Endothelial cell (in vitro differentiated cells): Measurements from ENCODE around the gene RGS11. TPM values are rescaled to one million over a fixed set of nuclear protein-coding genes. Genes with fewer than 3 reads are reported as not detected.
"Not testable (repeated sequence)": the region's sequence is repeated elsewhere in the genome, so short reads cannot be mapped to it uniquely, and the experiment has no call there.

ENCODE experiments used
- DNase-seq: peaks from one replicate; pipeline ENCODE4 v3.0.0; 2021; ENCODE audit warnings: low spot score
- H3K27ac Mint-ChIP-seq: one replicate; pipeline ENCODE4 v1.8.0; 2021; ENCODE audit warnings: mixed read lengths, inconsistent platforms; ENCODE audit not compliant: unreplicated experiment
- H3K27me3 Mint-ChIP-seq: one replicate; pipeline ENCODE4 v1.8.0; 2021; ENCODE audit warnings: mild to moderate bottlenecking, moderate library complexity, mixed read lengths, inconsistent platforms; ENCODE audit not compliant: unreplicated experiment
- H3K36me3 Mint-ChIP-seq: one replicate; pipeline ENCODE4 v1.8.0; 2021; ENCODE audit warnings: mild to moderate bottlenecking, low read depth, mixed read lengths, inconsistent platforms; ENCODE audit not compliant: unreplicated experiment
- H3K4me1 Mint-ChIP-seq: one replicate; pipeline ENCODE4 v1.8.0; 2021; ENCODE audit warnings: mild to moderate bottlenecking, mixed read lengths, inconsistent platforms; ENCODE audit not compliant: unreplicated experiment
- H3K4me3 Mint-ChIP-seq: one replicate; pipeline ENCODE4 v1.8.0; 2021; ENCODE audit warnings: mild to moderate bottlenecking, mixed read lengths, inconsistent platforms; ENCODE audit not compliant: unreplicated experiment
- H3K9me3 Mint-ChIP-seq: one replicate; pipeline ENCODE4 v1.8.0; 2021; ENCODE audit warnings: mixed read lengths, inconsistent platforms; ENCODE audit not compliant: unreplicated experiment
- total RNA-seq: library from RNA; stranded (reverse); fragmentation: NEBNext Ultra II Directional; extraction: Animal tissue kit (Norgen Biotek cat#: 25700); gene quantifications from one replicate; pipeline ENCODE4 v1.2.1, GENCODE V29; 2021; ENCODE audit not compliant: unreplicated experiment
- TF ChIP-seq, protein P1 (sequence below): fragments of 200-600 bp; sonication (generic); IDR thresholded peaks from one replicate; pipeline ENCODE4 v1.5.0; 2021; ENCODE audit warnings: antibody characterized with exemption; ENCODE audit not compliant: unreplicated experiment

RGS11 gene
- total RNA-seq, 1 donor from 2014 or later, result not detected

DNA sequence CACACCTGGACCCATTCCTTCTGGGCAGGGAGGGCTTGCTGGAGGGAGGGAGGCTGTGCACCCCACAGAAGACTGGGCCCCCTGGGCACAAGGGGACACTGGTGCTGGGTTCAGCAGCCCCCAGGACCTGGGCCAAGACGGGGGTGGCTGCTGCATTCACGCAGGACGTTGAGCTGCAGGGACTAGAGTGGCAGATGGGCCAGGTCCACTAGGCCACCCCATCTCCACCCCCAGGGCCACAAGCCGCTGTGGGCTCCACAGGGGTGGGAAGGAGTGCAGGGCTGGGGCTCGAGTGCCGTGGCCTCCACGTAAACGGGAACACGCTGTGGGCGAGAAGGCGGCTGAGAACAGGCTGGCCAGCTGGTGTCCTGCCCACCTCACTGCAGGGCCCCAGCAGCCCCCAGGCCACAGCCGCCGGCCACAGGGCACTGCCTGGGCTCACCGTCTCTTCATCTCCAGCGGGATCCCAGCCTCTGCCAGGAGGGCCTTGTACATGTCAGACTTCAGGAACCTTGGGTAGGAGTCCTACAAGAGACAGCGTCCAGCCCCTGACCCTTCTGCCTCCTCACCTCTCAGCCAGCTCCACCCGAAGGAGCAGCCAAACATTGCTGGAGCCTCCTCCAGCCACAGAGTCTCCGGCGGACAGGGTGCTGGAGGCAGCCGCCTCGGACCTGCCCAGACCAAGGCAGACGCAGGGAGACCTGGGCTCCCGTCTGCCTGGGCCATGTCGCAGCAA lies 6.5 kb downstream of the RGS11 start:
- no peak overlapping the region for H3K4me3 Mint-ChIP-seq
- H3K36me3 Mint-ChIP-seq, result peaks cover 8% of the 10 kb centered on the region
- H3K4me1 Mint-ChIP-seq, result no peaks in the 10 kb centered on the region
- no peaks in the 10 kb centered on the region for H3K9me3 Mint-ChIP-seq
- peaks cover 11% of the 10 kb centered on the region for H3K27me3 Mint-ChIP-seq
- no peak overlapping the region for H3K27ac Mint-ChIP-seq
- TF ChIP-seq, protein P1, sequence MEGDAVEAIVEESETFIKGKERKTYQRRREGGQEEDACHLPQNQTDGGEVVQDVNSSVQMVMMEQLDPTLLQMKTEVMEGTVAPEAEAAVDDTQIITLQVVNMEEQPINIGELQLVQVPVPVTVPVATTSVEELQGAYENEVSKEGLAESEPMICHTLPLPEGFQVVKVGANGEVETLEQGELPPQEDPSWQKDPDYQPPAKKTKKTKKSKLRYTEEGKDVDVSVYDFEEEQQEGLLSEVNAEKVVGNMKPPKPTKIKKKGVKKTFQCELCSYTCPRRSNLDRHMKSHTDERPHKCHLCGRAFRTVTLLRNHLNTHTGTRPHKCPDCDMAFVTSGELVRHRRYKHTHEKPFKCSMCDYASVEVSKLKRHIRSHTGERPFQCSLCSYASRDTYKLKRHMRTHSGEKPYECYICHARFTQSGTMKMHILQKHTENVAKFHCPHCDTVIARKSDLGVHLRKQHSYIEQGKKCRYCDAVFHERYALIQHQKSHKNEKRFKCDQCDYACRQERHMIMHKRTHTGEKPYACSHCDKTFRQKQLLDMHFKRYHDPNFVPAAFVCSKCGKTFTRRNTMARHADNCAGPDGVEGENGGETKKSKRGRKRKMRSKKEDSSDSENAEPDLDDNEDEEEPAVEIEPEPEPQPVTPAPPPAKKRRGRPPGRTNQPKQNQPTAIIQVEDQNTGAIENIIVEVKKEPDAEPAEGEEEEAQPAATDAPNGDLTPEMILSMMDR, result no peak
- DNase-seq, result no peak

DNA sequence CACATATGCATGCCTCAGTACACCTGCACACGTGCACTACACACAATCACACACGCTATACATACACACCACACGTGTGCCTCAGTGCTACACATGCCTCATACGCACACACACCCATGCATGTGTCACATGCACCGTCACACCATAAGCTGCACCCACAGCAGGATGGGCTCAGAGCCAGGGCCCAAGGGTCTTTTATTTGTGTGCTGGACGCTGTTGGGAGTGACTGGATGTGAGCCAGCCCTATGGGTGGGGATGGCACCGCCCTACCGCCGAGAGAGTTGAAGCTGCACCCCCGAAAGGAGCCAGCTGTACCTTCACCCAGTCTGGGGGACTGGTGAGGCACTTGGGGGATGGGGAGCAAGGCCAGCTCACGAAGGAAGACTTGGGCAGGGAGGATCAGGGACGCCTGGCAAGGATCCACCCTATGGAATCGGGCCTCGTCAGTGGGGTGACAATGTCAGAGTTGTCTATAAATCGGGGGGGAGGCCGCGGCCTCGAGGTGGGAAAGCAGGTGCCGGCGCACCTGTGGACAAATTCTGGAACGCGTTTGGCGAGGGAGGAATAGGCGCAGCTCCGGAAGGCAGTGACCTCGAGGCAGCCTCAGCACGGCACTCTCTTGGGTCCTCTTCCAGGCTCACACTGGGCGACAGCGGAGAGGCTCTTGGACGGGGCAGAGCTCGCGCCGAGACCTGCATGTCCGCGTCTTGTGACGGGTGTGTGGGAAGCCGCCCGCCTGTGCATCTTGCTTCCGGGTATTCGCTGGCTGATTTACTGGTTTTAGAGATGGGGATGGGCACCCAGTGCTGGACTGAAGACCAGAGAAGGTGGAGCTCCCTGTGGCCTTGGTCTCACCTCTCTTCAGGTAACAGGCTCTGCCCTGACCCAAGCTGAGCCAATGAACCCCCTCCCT lies 7.3 kb downstream of the RGS11 start:
- no peak for DNase-seq
- H3K27ac Mint-ChIP-seq, result no peak overlapping the region
- no peaks in the 10 kb centered on the region for H3K4me1 Mint-ChIP-seq
- no peaks in the 10 kb centered on the region for H3K9me3 Mint-ChIP-seq
- peaks cover 8% of the 10 kb centered on the region for H3K36me3 Mint-ChIP-seq
- H3K4me3 Mint-ChIP-seq, result no peak overlapping the region
- TF ChIP-seq, protein P1, result no peak
- H3K27me3 Mint-ChIP-seq, result peaks cover 11% of the 10 kb centered on the region

DNA sequence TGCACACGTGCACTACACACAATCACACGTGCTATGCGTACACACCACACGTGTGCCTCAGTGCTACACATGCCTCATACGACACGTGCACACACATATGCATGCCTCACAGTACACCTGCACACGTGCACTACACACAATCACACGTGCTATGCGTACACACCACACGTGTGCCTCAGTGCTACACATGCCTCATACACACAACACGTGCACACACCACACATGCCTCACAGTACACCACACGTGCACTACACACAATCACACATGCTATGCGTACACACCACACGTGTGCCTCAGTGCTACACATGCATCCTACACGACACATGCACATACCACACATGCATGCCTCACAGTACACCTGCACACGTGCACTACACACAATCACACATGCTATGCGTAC lies 8.2 kb downstream of the RGS11 start:
- H3K27ac Mint-ChIP-seq, H3K4me1 Mint-ChIP-seq, H3K9me3 Mint-ChIP-seq, H3K36me3 Mint-ChIP-seq, DNase-seq, H3K4me3 Mint-ChIP-seq: not testable (repeated sequence)
- peaks cover 11% of the 10 kb centered on the region for H3K27me3 Mint-ChIP-seq

DNA sequence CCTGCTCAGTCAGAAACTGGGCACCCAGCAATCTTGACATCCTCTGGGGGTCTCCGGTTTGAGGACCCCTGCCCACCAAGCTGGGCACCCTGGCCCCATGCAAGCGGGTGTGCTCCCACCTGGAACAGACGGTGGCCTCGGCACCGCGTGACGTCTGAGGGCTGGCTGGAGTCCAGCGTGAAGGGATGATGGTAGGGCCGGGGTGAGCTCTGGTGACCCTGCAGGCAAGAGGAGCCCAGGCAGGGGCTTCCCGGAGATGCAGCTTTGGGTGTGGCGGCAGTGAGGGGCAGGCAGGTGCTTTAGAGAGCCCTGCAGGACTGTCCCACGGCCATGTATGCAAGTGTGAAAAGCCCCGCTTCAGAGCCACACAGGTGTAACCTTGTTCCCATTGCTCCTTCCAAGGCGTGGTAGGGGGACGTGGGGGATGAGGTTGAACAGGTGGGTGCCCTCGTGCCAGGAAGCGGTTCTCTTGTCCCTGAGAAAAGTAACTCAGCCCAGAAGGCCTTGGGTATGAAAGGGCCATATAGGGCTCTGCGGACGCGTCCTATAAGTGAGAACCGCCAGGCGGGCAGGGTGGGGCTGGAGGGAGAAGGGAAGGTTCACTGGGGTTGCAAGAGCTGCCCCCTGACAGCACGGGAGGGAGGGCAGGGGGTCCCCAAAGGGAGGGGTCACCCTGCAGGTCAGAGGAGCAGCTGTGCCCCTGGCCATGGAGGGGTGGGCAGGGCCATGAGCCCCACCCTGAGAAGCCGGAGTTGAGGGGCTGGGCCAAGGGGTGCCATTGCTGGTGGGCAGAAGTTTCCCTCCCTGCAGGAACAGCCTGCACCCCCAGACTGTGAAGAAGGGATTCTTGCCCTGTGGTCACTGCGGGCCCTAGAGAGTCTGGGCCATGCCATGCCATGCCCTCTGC lies 9.2 kb downstream of the RGS11 start:
- Mint-ChIP-seq H3K9me3 (no peaks in the 10 kb centered on the region), H3K27ac (no peak overlapping the region), H3K27me3 (peaks cover 6% of the 10 kb centered on the region), H3K4me3 (no peak overlapping the region), H3K36me3 (peaks cover 11% of the 10 kb centered on the region), H3K4me1 (no peaks in the 10 kb centered on the region)
- DNase-seq, result no peak
- TF ChIP-seq, protein P1, result no peak

DNA sequence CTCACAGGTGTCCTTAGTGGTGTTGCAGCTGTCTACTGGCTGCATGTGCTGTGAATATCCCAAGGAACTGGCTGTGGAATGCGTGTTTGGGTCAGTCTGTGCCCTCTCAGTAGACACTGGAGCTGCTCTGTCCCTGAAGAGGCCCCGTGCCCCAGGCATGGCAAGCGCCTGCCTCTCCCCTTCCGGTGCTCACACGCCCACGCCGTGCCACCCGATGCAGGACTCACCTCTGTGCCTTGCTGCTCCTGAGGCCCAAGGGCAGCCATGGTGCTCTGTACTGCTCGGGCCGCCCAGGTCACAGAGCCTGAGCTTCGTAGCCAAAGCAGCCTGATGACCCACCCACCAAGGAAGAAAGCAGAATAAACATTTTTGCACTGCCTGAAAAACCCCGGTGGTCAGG lies 10.0 kb downstream of the RGS11 start:
- no peak for DNase-seq
- Mint-ChIP-seq H3K9me3 (no peaks in the 10 kb centered on the region), H3K4me3 (no peak overlapping the region), H3K36me3 (peaks cover 16% of the 10 kb centered on the region), H3K27me3 (peaks cover 6% of the 10 kb centered on the region), H3K4me1 (no peaks in the 10 kb centered on the region), H3K27ac (no peak overlapping the region)
- TF ChIP-seq, protein P1, result no peak
